ENCODE data around the gene NEDD4.

Gene NEDD4

GRCh38 chr15:56034514-56034913, 41.1 kb upstream of the NEDD4 start:
- Histone ChIP-seq H2BK120ac (ENCODE audit: insufficient read depth, low read length, poor library complexity) (no peak overlapping the region), H4K91ac (ENCODE audit: low read depth, low read length) (no peak overlapping the region), H3K4me2 (ENCODE audit: low read length) (no peak overlapping the region), H3K79me1 (ENCODE audit: low read length) (no peaks in the 10 kb centered on the region), H4K12ac (ENCODE audit: low read depth, low read length) (no peak overlapping the region), H3K27me3 (ENCODE audit: insufficient read depth, low read length) (no peaks in the 10 kb centered on the region), H3K4me3 (ENCODE audit: low read depth, low read length) (no peak overlapping the region), H3K9me3 (ENCODE audit: insufficient read depth, low read depth, low read length) (no peaks in the 10 kb centered on the region), H2AK5ac (ENCODE audit: low read length) (no peak overlapping the region), H4K8ac (ENCODE audit: low read depth, low read length) (no peak overlapping the region), H2BK5ac (ENCODE audit: low read depth, low read length, poor library complexity) (no peak overlapping the region), H3K9ac (ENCODE audit: low read length) (no peak overlapping the region), H3K36me3 (ENCODE audit: control insufficient read depth in 1 of 2, insufficient read depth in 2 of 2, low read length in 2 of 2) (no peaks in the 10 kb centered on the region), H3K18ac (ENCODE audit: low read length) (no peak overlapping the region), H3K4me1 (ENCODE audit: control insufficient read depth in 1 of 2, insufficient read depth in 2 of 2, low read length in 2 of 2) (peaks cover 0 to 5% of the 10 kb centered on the region in 2 experiments), H3K27ac (ENCODE audit: low read depth, low read length) (no peak overlapping the region), H3K79me2 (ENCODE audit: control insufficient read depth, insufficient read depth, low read length, poor library complexity) (no peaks in the 10 kb centered on the region), H3K4ac (ENCODE audit: low read depth, low read length) (no peak overlapping the region), H3K14ac (ENCODE audit: low read length) (no peak overlapping the region), H3K23ac (ENCODE audit: low read length) (no peak overlapping the region), H2BK12ac (ENCODE audit: low read length) (no peak overlapping the region), H2AFZ (ENCODE audit: insufficient read depth, low read length, poor library complexity) (no peak overlapping the region)
- no peak for DNase-seq
- no CpG with 5 or more reads among the region's 2 CpGs for WGBS (ENCODE audit: extremely low coverage, insufficient coverage, insufficient read length)

- Histone ChIP-seq H4K8ac (ENCODE audit: low read depth, low read length) (no peak overlapping the region), H4K91ac (ENCODE audit: low read depth, low read length) (no peak overlapping the region), H3K4me2 (ENCODE audit: low read length) (no peak overlapping the region), H2AK5ac (ENCODE audit: low read length) (no peak overlapping the region), H3K18ac (ENCODE audit: low read length) (no peak overlapping the region), H3K9me3 (ENCODE audit: insufficient read depth, low read depth, low read length) (no peaks in the 10 kb centered on the region), H2BK5ac (ENCODE audit: low read depth, low read length, poor library complexity) (no peak overlapping the region), H3K27me3 (ENCODE audit: insufficient read depth, low read length) (no peaks in the 10 kb centered on the region), H2BK120ac (ENCODE audit: insufficient read depth, low read length, poor library complexity) (no peak overlapping the region), H3K79me2 (ENCODE audit: control insufficient read depth, insufficient read depth, low read length, poor library complexity) (no peaks in the 10 kb centered on the region), H3K9ac (ENCODE audit: low read length) (no peak overlapping the region), H3K27ac (ENCODE audit: low read depth, low read length) (no peak overlapping the region), H3K36me3 (ENCODE audit: control insufficient read depth in 1 of 2, insufficient read depth in 2 of 2, low read length in 2 of 2) (no peaks in the 10 kb centered on the region), H2BK12ac (ENCODE audit: low read length) (no peak overlapping the region), H3K4me3 (ENCODE audit: low read depth, low read length) (no peak overlapping the region), H2AFZ (ENCODE audit: insufficient read depth, low read length, poor library complexity) (no peak overlapping the region), H3K4me1 (ENCODE audit: control insufficient read depth in 1 of 2, insufficient read depth in 2 of 2, low read length in 2 of 2) (peaks cover 0 to 3% of the 10 kb centered on the region in 2 experiments), H3K14ac (ENCODE audit: low read length) (no peak overlapping the region), H3K79me1 (ENCODE audit: low read length) (no peaks in the 10 kb centered on the region), H3K4ac (ENCODE audit: low read depth, low read length) (no peak overlapping the region), H4K12ac (ENCODE audit: low read depth, low read length) (no peak overlapping the region), H3K23ac (ENCODE audit: low read length) (no peak overlapping the region)
- DNase-seq: no peak
- no CpG with 5 or more reads among the region's 1 CpG for WGBS (ENCODE audit: extremely low coverage, insufficient coverage, insufficient read length)
These were observed 39.0 kb upstream of the NEDD4 start for GRCh38 chr15:56032373-56032772.

GRCh38 chr15:56031836-56032235, 38.4 kb upstream of the NEDD4 start:
- Histone ChIP-seq H3K14ac (ENCODE audit: low read length) (no peak overlapping the region), H3K9ac (ENCODE audit: low read length) (no peak overlapping the region), H3K79me2 (ENCODE audit: control insufficient read depth, insufficient read depth, low read length, poor library complexity) (no peaks in the 10 kb centered on the region), H2BK5ac (ENCODE audit: low read depth, low read length, poor library complexity) (no peak overlapping the region), H2BK120ac (ENCODE audit: insufficient read depth, low read length, poor library complexity) (no peak overlapping the region), H3K18ac (ENCODE audit: low read length) (no peak overlapping the region), H3K4ac (ENCODE audit: low read depth, low read length) (no peak overlapping the region), H3K4me3 (ENCODE audit: low read depth, low read length) (no peak overlapping the region), H3K9me3 (ENCODE audit: insufficient read depth, low read depth, low read length) (no peaks in the 10 kb centered on the region), H3K23ac (ENCODE audit: low read length) (no peak overlapping the region), H4K8ac (ENCODE audit: low read depth, low read length) (no peak overlapping the region), H3K4me2 (ENCODE audit: low read length) (no peak overlapping the region), H2BK12ac (ENCODE audit: low read length) (no peak overlapping the region), H4K91ac (ENCODE audit: low read depth, low read length) (no peak overlapping the region), H4K12ac (ENCODE audit: low read depth, low read length) (no peak overlapping the region), H2AFZ (ENCODE audit: insufficient read depth, low read length, poor library complexity) (no peak overlapping the region), H3K27ac (ENCODE audit: low read depth, low read length) (no peak overlapping the region), H3K36me3 (ENCODE audit: control insufficient read depth in 1 of 2, insufficient read depth in 2 of 2, low read length in 2 of 2) (no peaks in the 10 kb centered on the region), H2AK5ac (ENCODE audit: low read length) (no peak overlapping the region), H3K27me3 (ENCODE audit: insufficient read depth, low read length) (no peaks in the 10 kb centered on the region), H3K4me1 (ENCODE audit: control insufficient read depth in 1 of 2, insufficient read depth in 2 of 2, low read length in 2 of 2) (peaks cover 0 to 3% of the 10 kb centered on the region in 2 experiments), H3K79me1 (ENCODE audit: low read length) (no peaks in the 10 kb centered on the region)
- DNase-seq: no peak
- no CpG with 5 or more reads among the region's 6 CpGs for WGBS (ENCODE audit: extremely low coverage, insufficient coverage, insufficient read length)

- H3K4me3 ChIP-seq (ENCODE audit: low read depth, low read length): no peak overlapping the region
- H3K4ac ChIP-seq (ENCODE audit: low read depth, low read length): no peak overlapping the region
- no peak overlapping the region for H2AK5ac ChIP-seq (ENCODE audit: low read length)
- no peak overlapping the region for H3K14ac ChIP-seq (ENCODE audit: low read length)
- H3K23ac ChIP-seq (ENCODE audit: low read length): no peak overlapping the region
- H2AFZ ChIP-seq (ENCODE audit: insufficient read depth, low read length, poor library complexity): no peak overlapping the region
- H3K36me3 ChIP-seq (ENCODE audit: control insufficient read depth in 1 of 2, insufficient read depth in 2 of 2, low read length in 2 of 2): no peaks in the 10 kb centered on the region
- no CpG with 5 or more reads among the region's 4 CpGs for WGBS (ENCODE audit: extremely low coverage, insufficient coverage, insufficient read length)
- H3K4me2 ChIP-seq (ENCODE audit: low read length): no peak overlapping the region
- H3K18ac ChIP-seq (ENCODE audit: low read length): no peak overlapping the region
- no peak overlapping the region for H2BK12ac ChIP-seq (ENCODE audit: low read length)
- no peak overlapping the region for H2BK5ac ChIP-seq (ENCODE audit: low read depth, low read length, poor library complexity)
- H2BK120ac ChIP-seq (ENCODE audit: insufficient read depth, low read length, poor library complexity): no peak overlapping the region
- DNase-seq: no peak
- H4K91ac ChIP-seq (ENCODE audit: low read depth, low read length): no peak overlapping the region
- H3K9me3 ChIP-seq (ENCODE audit: insufficient read depth, low read depth, low read length): no peaks in the 10 kb centered on the region
- H3K4me1 ChIP-seq (ENCODE audit: control insufficient read depth in 1 of 2, insufficient read depth in 2 of 2, low read length in 2 of 2): peaks cover 0 to 3% of the 10 kb centered on the region in 2 experiments
- no peaks in the 10 kb centered on the region for H3K79me1 ChIP-seq (ENCODE audit: low read length)
- no peak overlapping the region for H3K9ac ChIP-seq (ENCODE audit: low read length)
- H3K79me2 ChIP-seq (ENCODE audit: control insufficient read depth, insufficient read depth, low read length, poor library complexity): no peaks in the 10 kb centered on the region
- no peak overlapping the region for H4K8ac ChIP-seq (ENCODE audit: low read depth, low read length)
- H3K27me3 ChIP-seq (ENCODE audit: insufficient read depth, low read length): no peaks in the 10 kb centered on the region
- no peak overlapping the region for H4K12ac ChIP-seq (ENCODE audit: low read depth, low read length)
- H3K27ac ChIP-seq (ENCODE audit: low read depth, low read length): no peak overlapping the region
These were observed 38.0 kb upstream of the NEDD4 start for GRCh38 chr15:56031402-56031801.
